ENCODE data around the gene DEGS2. TPM values are rescaled to one million over a fixed set of nuclear protein-coding genes. Genes with fewer than 3 reads are reported as not detected.
"Not testable (repeated sequence)": the region's sequence is repeated elsewhere in the genome, so short reads cannot be mapped to it uniquely, and the experiment has no call there.

DEGS2 gene
- 5.8 and 6.4 TPM in 2 replicates for total RNA-seq
- 1.2 TPM for total RNA-seq (2013)
- 0.82 and 1.4 TPM in 2 replicates for polyA plus RNA-seq
- polyA minus RNA-seq = 6.3 and 16.8 TPM in 2 replicates

DNA sequence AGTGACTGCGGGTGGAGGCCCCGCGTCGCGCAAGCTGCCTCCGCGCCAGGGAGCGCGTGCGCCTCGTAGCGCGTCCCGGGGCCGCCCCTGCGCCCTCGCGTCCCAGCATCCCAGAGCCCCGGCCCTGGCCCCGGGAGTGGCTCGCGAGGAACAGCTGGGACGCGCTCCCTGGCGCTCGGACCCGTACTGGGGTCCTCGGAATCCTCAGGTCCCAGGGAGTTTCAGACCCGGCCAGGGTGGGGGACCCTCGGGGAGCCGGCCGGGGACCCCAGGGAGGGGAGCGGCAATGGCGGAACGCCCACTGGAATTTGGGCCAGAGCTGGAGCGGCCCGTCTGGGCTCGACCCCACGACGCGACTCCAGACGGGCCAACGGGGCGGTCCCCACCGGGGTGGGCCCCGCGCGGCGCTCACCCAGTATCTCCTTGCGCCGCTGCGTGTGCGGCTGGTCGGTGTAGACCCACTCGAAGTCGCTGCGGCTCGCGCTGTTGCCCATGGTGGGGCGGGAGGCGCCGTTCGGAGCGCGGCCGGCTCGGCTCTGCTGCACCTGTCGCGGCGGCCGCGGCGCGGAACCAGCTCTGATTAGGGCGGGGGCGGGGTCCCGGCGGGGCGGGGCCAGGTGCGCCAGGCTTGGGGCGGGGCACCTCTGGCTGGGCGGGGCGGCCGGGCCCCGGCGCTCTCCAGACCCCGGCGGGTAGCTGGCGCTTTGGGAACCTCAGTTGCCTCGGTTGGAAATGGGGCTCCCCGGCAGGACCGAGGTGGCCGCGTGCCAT is at the start of gene DEGS2:
DEGS2 (minus strand) TSS at position 552 of the 771 bp plus-strand sequence; CDS start at position 494, 58 bp downstream.
- peak; percentile 87 for DNase-seq
- Mint-ChIP-seq H3K4me1 (peaks cover 33% of the 10 kb centered on the region), H3K4me3 (peak within 1 kb of the TSS; percentile 86), H3K27me3 (no peaks in the 10 kb centered on the region), H3K9me3 (ENCODE audit: insufficient read depth) (peaks cover 5% of the 10 kb centered on the region), H3K27ac (peak within 1 kb of the TSS; percentile 84)
- Histone ChIP-seq H3K4me3 (ENCODE audit: control extremely low read depth in 1 of 5, extremely low read depth in 1 of 5, insufficient read depth in 1 of 5, low read depth in 2 of 5, low read length in 4 of 5) (peak within 1 kb of the TSS in 4 of 5 experiments; percentile 57 to 78 (median 68)), H3K4me1 (ENCODE audit: control insufficient read depth in 2 of 2, insufficient read depth in 2 of 2, low read length in 2 of 2) (peaks cover 33 to 42% of the 10 kb centered on the region in 2 donors), H3K79me2 (ENCODE audit: control insufficient read depth, insufficient read depth, low read length) (peaks cover 5% of the 10 kb centered on the region), H3K4me2 (replicated peaks; ENCODE audit: low read depth, low read length, poor library complexity, severe bottlenecking) (peak within 1 kb of the TSS; percentile 99), H4K20me1 (ENCODE audit: control insufficient read depth, insufficient read depth, low read length, poor library complexity, severe bottlenecking) (no peaks in the 10 kb centered on the region), H2AFZ (ENCODE audit: insufficient read depth, low read depth, low read length, poor library complexity, severe bottlenecking) (peak within 1 kb of the TSS; percentile 74), H3K9me3 (ENCODE audit: control extremely low read depth in 1 of 3, control insufficient read depth in 2 of 3, insufficient read depth in 1 of 3, low read length in 2 of 3) (peaks cover 0 to 19% (median 5%) of the 10 kb centered on the region in 3 donors), H3K36me3 (replicated peaks in 1 of 2; ENCODE audit: control extremely low read depth in 1 of 2, control insufficient read depth in 1 of 2, extremely low read depth in 1 of 2, insufficient read depth in 2 of 2, low read length in 1 of 2) (no peaks in the 10 kb centered on the region), H3K27ac (ENCODE audit: low read length in 2 of 2) (peak within 1 kb of the TSS in 1 of 2 donors; percentile 43), H3K27me3 (replicated peaks in 1 of 4; ENCODE audit: control extremely low read depth in 1 of 4, control insufficient read depth in 3 of 4, insufficient read depth in 4 of 4, low read length in 3 of 4) (peaks cover 0 to 6% (median 0%) of the 10 kb centered on the region in 4 experiments), H3K9ac (ENCODE audit: low read length) (peak within 1 kb of the TSS; percentile 70)
- WGBS (ENCODE audit: insufficient coverage) = 1% methylated on average over 94 of the region's 94 CpGs
- intact Hi-C loops (cut with micrococcal nuclease) = loop anchor here (1.0 to 5.0 kb wide), 4 partner anchors 34 to 91 kb away; no protein-coding TSS in a partner anchor
- peak; percentile 83 for ATAC-seq (ENCODE audit: low read depth)
- CTCF ChIA-PET = interaction anchor here (0.9 to 1.8 kb wide), 3 partner anchors 11 to 51 kb away, joined by 3 to 7 read pairs (median 3); no protein-coding TSS in a partner anchor
- POLR2A ChIA-PET = interaction anchor here (0.6 to 0.8 kb wide), 3 partner anchors 11 to 222 kb away, joined by 3 to 4 read pairs (median 3); no protein-coding TSS in a partner anchor
- TF ChIP-seq, protein P1, sequence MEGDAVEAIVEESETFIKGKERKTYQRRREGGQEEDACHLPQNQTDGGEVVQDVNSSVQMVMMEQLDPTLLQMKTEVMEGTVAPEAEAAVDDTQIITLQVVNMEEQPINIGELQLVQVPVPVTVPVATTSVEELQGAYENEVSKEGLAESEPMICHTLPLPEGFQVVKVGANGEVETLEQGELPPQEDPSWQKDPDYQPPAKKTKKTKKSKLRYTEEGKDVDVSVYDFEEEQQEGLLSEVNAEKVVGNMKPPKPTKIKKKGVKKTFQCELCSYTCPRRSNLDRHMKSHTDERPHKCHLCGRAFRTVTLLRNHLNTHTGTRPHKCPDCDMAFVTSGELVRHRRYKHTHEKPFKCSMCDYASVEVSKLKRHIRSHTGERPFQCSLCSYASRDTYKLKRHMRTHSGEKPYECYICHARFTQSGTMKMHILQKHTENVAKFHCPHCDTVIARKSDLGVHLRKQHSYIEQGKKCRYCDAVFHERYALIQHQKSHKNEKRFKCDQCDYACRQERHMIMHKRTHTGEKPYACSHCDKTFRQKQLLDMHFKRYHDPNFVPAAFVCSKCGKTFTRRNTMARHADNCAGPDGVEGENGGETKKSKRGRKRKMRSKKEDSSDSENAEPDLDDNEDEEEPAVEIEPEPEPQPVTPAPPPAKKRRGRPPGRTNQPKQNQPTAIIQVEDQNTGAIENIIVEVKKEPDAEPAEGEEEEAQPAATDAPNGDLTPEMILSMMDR (IDR thresholded peaks at IDR 0.05) = no peak
- TF ChIP-seq EZH2 (IDR thresholded peaks at IDR 0.05; ENCODE audit: borderline replicate concordance, insufficient read depth, low read depth, low read length, poor library complexity, severe bottlenecking) = no peak

- POLR2A ChIA-PET; ATAC-seq (ENCODE audit: low read depth); intact Hi-C loops (cut with micrococcal nuclease); H2AFZ ChIP-seq (ENCODE audit: insufficient read depth, low read depth, low read length, poor library complexity, severe bottlenecking); H3K4me1 Mint-ChIP-seq; H3K36me3 ChIP-seq (replicated peaks in 1 of 2; ENCODE audit: control extremely low read depth in 1 of 2, control insufficient read depth in 1 of 2, extremely low read depth in 1 of 2, insufficient read depth in 2 of 2, low read length in 1 of 2); H3K9me3 Mint-ChIP-seq (ENCODE audit: insufficient read depth); H3K9ac ChIP-seq (ENCODE audit: low read length); H3K4me1 ChIP-seq (ENCODE audit: control insufficient read depth in 2 of 2, insufficient read depth in 2 of 2, low read length in 2 of 2); H4K20me1 ChIP-seq (ENCODE audit: control insufficient read depth, insufficient read depth, low read length, poor library complexity, severe bottlenecking); H3K4me3 ChIP-seq (ENCODE audit: control extremely low read depth in 1 of 5, extremely low read depth in 1 of 5, insufficient read depth in 1 of 5, low read depth in 2 of 5, low read length in 4 of 5); H3K9me3 ChIP-seq (ENCODE audit: control extremely low read depth in 1 of 3, control insufficient read depth in 2 of 3, insufficient read depth in 1 of 3, low read length in 2 of 3); H3K27ac ChIP-seq (ENCODE audit: low read length in 2 of 2); H3K4me2 ChIP-seq (replicated peaks; ENCODE audit: low read depth, low read length, poor library complexity, severe bottlenecking); H3K27ac Mint-ChIP-seq; H3K27me3 Mint-ChIP-seq; H3K27me3 ChIP-seq (replicated peaks in 1 of 4; ENCODE audit: control extremely low read depth in 1 of 4, control insufficient read depth in 3 of 4, insufficient read depth in 4 of 4, low read length in 3 of 4); H3K79me2 ChIP-seq (ENCODE audit: control insufficient read depth, insufficient read depth, low read length); DNase-seq; H3K4me3 Mint-ChIP-seq: not testable (repeated sequence)
- 96% methylated on average over 33 of the region's 33 CpGs for WGBS (ENCODE audit: insufficient coverage)
- CTCF ChIA-PET = interaction anchor here (0.9 kb wide), 1 partner anchor 15 kb away, joined by 3 read pairs; no protein-coding TSS in a partner anchor
Measured at GRCh38 chr14:100208136-100208535, 48.7 kb upstream of the DEGS2 start.

GRCh38 chr14:100207588-100207987 is 48.1 kb upstream of the DEGS2 start:
- CTCF ChIA-PET = interaction anchor here (0.9 kb wide), 1 partner anchor 15 kb away, joined by 3 read pairs; no protein-coding TSS in a partner anchor
- H3K27ac ChIP-seq (ENCODE audit: low read length in 2 of 2); H3K4me3 ChIP-seq (ENCODE audit: control extremely low read depth in 1 of 5, extremely low read depth in 1 of 5, insufficient read depth in 1 of 5, low read depth in 2 of 5, low read length in 4 of 5); intact Hi-C loops (cut with micrococcal nuclease); H3K4me2 ChIP-seq (replicated peaks; ENCODE audit: low read depth, low read length, poor library complexity, severe bottlenecking); DNase-seq; H3K9ac ChIP-seq (ENCODE audit: low read length); H3K4me1 ChIP-seq (ENCODE audit: control insufficient read depth in 2 of 2, insufficient read depth in 2 of 2, low read length in 2 of 2); H3K36me3 ChIP-seq (replicated peaks in 1 of 2; ENCODE audit: control extremely low read depth in 1 of 2, control insufficient read depth in 1 of 2, extremely low read depth in 1 of 2, insufficient read depth in 2 of 2, low read length in 1 of 2); H4K20me1 ChIP-seq (ENCODE audit: control insufficient read depth, insufficient read depth, low read length, poor library complexity, severe bottlenecking); H3K27ac Mint-ChIP-seq; H3K4me1 Mint-ChIP-seq; H3K9me3 ChIP-seq (ENCODE audit: control extremely low read depth in 1 of 3, control insufficient read depth in 2 of 3, insufficient read depth in 1 of 3, low read length in 2 of 3); H3K4me3 Mint-ChIP-seq; POLR2A ChIA-PET; H3K27me3 ChIP-seq (replicated peaks in 1 of 4; ENCODE audit: control extremely low read depth in 1 of 4, control insufficient read depth in 3 of 4, insufficient read depth in 4 of 4, low read length in 3 of 4); ATAC-seq (ENCODE audit: low read depth); H3K79me2 ChIP-seq (ENCODE audit: control insufficient read depth, insufficient read depth, low read length); H2AFZ ChIP-seq (ENCODE audit: insufficient read depth, low read depth, low read length, poor library complexity, severe bottlenecking); H3K27me3 Mint-ChIP-seq; H3K9me3 Mint-ChIP-seq (ENCODE audit: insufficient read depth): not testable (repeated sequence)
- 98% methylated on average over 6 of the region's 10 CpGs for WGBS (ENCODE audit: insufficient coverage)

All from B cell (primary cell).